ENCODE data around the gene LRP8. TPM values are rescaled to one million over a fixed set of nuclear protein-coding genes. Genes with fewer than 3 reads are reported as not detected.

LRP8 gene
- total and polyA plus RNA-seq, 4 donors, result 0.15 to 0.75 (median 0.29) TPM

GRCh38 chr1:53350853-53351767 lies 23.2 kb upstream of the LRP8 start:
- Histone ChIP-seq H3K4me1 (ENCODE audit: control insufficient read depth in 4 of 4, insufficient read depth in 4 of 4, low read length in 3 of 4) (no peaks in the 10 kb centered on the region), H3K4me3 (ENCODE audit: low read depth in 1 of 3, low read length in 3 of 3) (no peak overlapping the region), H3K9me3 (ENCODE audit: control insufficient read depth in 4 of 4, low read length in 3 of 4) (no peaks in the 10 kb centered on the region), H3K36me3 (ENCODE audit: control insufficient read depth in 4 of 4, insufficient read depth in 3 of 4, low read depth in 1 of 4, low read length in 3 of 4) (no peaks in the 10 kb centered on the region), H3K27ac (ENCODE audit: low read depth in 1 of 2, low read length in 2 of 2) (no peak overlapping the region), H3K9ac (ENCODE audit: low read depth in 1 of 2, low read length in 2 of 2) (no peak overlapping the region), H3K27me3 (ENCODE audit: control insufficient read depth in 4 of 4, insufficient read depth in 4 of 4, low read length in 3 of 4) (no peaks in the 10 kb centered on the region)
- no peak for TF ChIP-seq TAF1 (conservative IDR thresholded peaks at IDR 0.05)
- TF ChIP-seq FOXA2 (IDR thresholded peaks at IDR 0.05), result no peak
- no peak for TF ChIP-seq YY1 (IDR thresholded peaks at IDR 0.05)
- TF ChIP-seq REST (IDR thresholded peaks at IDR 0.05), result no peak
- TF ChIP-seq RXRA (IDR thresholded peaks at IDR 0.05), result no peak
- TF ChIP-seq FOXA1 (IDR thresholded peaks at IDR 0.05), result no peak
- TF ChIP-seq SP1 (IDR thresholded peaks at IDR 0.05), result no peak
- no peak for TF ChIP-seq GABPA (IDR thresholded peaks at IDR 0.05 in 1 of 2, conservative IDR thresholded peaks at IDR 0.05 in 1 of 2)
- no peak for TF ChIP-seq RAD21 (IDR thresholded peaks at IDR 0.05)
- TF ChIP-seq CTCF (IDR thresholded peaks at IDR 0.05; ENCODE audit: low read depth, low read length, missing input control), result no peak
- no peak for TF ChIP-seq JUND (IDR thresholded peaks at IDR 0.05)
- DNase-seq (ENCODE audit: low spot score), result no peak
- WGBS, result 83% methylated on average over 8 of the region's 8 CpGs

- Histone ChIP-seq H3K4me3 (ENCODE audit: low read depth in 1 of 3, low read length in 3 of 3) (no peak overlapping the region), H3K9me3 (ENCODE audit: control insufficient read depth in 4 of 4, low read length in 3 of 4) (no peaks in the 10 kb centered on the region), H3K9ac (ENCODE audit: low read depth in 1 of 2, low read length in 2 of 2) (no peak overlapping the region), H3K27ac (ENCODE audit: low read depth in 1 of 2, low read length in 2 of 2) (no peak overlapping the region), H3K27me3 (ENCODE audit: control insufficient read depth in 4 of 4, insufficient read depth in 4 of 4, low read length in 3 of 4) (no peaks in the 10 kb centered on the region), H3K4me1 (ENCODE audit: control insufficient read depth in 4 of 4, insufficient read depth in 4 of 4, low read length in 3 of 4) (no peaks in the 10 kb centered on the region), H3K36me3 (ENCODE audit: control insufficient read depth in 4 of 4, insufficient read depth in 3 of 4, low read depth in 1 of 4, low read length in 3 of 4) (no peaks in the 10 kb centered on the region)
- 87% methylated on average over 7 of the region's 7 CpGs for WGBS
- peak; percentile 27 for DNase-seq (ENCODE audit: low spot score)
- no peak for TF ChIP-seq FOXA2 (IDR thresholded peaks at IDR 0.05)
- TF ChIP-seq ZBTB33 (IDR thresholded peaks at IDR 0.05), result no peak
- TF ChIP-seq FOXA1 (IDR thresholded peaks at IDR 0.05), result no peak
- TF ChIP-seq HNF4G (IDR thresholded peaks at IDR 0.05), result no peak
- no peak for TF ChIP-seq HNF4A (conservative IDR thresholded peaks at IDR 0.05)
- no peak for TF ChIP-seq SP1 (IDR thresholded peaks at IDR 0.05)
- TF ChIP-seq RAD21 (IDR thresholded peaks at IDR 0.05), result no peak
- TF ChIP-seq JUND (IDR thresholded peaks at IDR 0.05), result no peak
- no peak for TF ChIP-seq EGR1 (IDR thresholded peaks at IDR 0.05; ENCODE audit: low read depth in 2 of 2)
- TF ChIP-seq YY1 (IDR thresholded peaks at IDR 0.05), result no peak
- TF ChIP-seq NR2F2 (IDR thresholded peaks at IDR 0.05), result no peak
- no peak for TF ChIP-seq TAF1 (conservative IDR thresholded peaks at IDR 0.05)
- no peak for TF ChIP-seq ATF3 (IDR thresholded peaks at IDR 0.05)
- TF ChIP-seq MAX (IDR thresholded peaks at IDR 0.05), result no peak
- TF ChIP-seq GABPA (IDR thresholded peaks at IDR 0.05 in 1 of 2, conservative IDR thresholded peaks at IDR 0.05 in 1 of 2), result no peak
Observed at GRCh38 chr1:53349968-53350852, 22.3 kb upstream of the LRP8 start.
